Mucosa of gallbladder (tissue), 1 donor: ENCODE data around the gene BTBD9. TPM values are rescaled to one million over a fixed set of nuclear protein-coding genes. Genes with fewer than 3 reads are reported as not detected.

Source experiments
- DNase-seq: peaks from one replicate; pipeline ENCODE4 v3.0.0-alpha.2; 2020; ENCODE audit warnings: low spot score
- total RNA-seq: library from RNA; stranded (reverse); gene quantifications from one replicate; pipeline ENCODE4 v1.2.1, GENCODE V29; 2021
- donor health status: DM: no; HTN: no; CAD: no.

BTBD9 gene
- total RNA-seq, 1 donor from 2014 or later, result 32.5 TPM

GRCh38 chr6:38163186-38164130, 476.3 kb downstream of the BTBD9 start:
- no peak for DNase-seq

GRCh38 chr6:38162493-38163185, 477.1 kb downstream of the BTBD9 start:
- no peak for DNase-seq

- DNase-seq, result no peak
Observed at GRCh38 chr6:38161754-38162492, 477.8 kb downstream of the BTBD9 start.

GRCh38 chr6:38161331-38161730, 478.4 kb downstream of the BTBD9 start:
- no peak for DNase-seq

- DNase-seq, result no peak
Observed at GRCh38 chr6:38160831-38161230, 478.9 kb downstream of the BTBD9 start.

- no peak for DNase-seq
Observed at GRCh38 chr6:38159596-38159995, 480.1 kb downstream of the BTBD9 start.

GRCh38 chr6:38158762-38159350, 480.9 kb downstream of the BTBD9 start:
- no peak for DNase-seq

GRCh38 chr6:38157905-38158304, 481.8 kb downstream of the BTBD9 start:
- no peak for DNase-seq

GRCh38 chr6:38156818-38157565, 482.7 kb downstream of the BTBD9 start:
- DNase-seq, result no peak

- no peak for DNase-seq
Observed at GRCh38 chr6:38155621-38156204, 484.0 kb downstream of the BTBD9 start.

GRCh38 chr6:38155144-38155543, 484.6 kb downstream of the BTBD9 start:
- DNase-seq, result no peak

GRCh38 chr6:38154731-38155130, 485.0 kb downstream of the BTBD9 start:
- DNase-seq, result no peak

- no peak for DNase-seq
Observed at GRCh38 chr6:38153798-38154345, 485.9 kb downstream of the BTBD9 start.

- DNase-seq, result no peak
Observed at GRCh38 chr6:38153076-38153797, 486.5 kb downstream of the BTBD9 start.

- DNase-seq, result no peak
Observed at GRCh38 chr6:38152620-38153019, 487.1 kb downstream of the BTBD9 start.

- no peak for DNase-seq
Observed at GRCh38 chr6:38151580-38152500, 487.9 kb downstream of the BTBD9 start.

- no peak for DNase-seq
Observed at GRCh38 chr6:38150681-38151296, 488.9 kb downstream of the BTBD9 start.

GRCh38 chr6:38150021-38150420, 489.7 kb downstream of the BTBD9 start:
- DNase-seq, result no peak
